T-helper 9 cell (primary cell): ENCODE results near the gene AHCYL2.
"Not testable (repeated sequence)": the region's sequence is repeated elsewhere in the genome, so short reads cannot be mapped to it uniquely, and the experiment has no call there.

ENCODE experiments used
- DNase-seq: peaks from one replicate; pipeline ENCODE4 v3.0.0-alpha.2; 2020

AHCYL2 gene

GRCh38 chr7:129385598-129385997 lies 160.8 kb downstream of the AHCYL2 start:
- no peak for DNase-seq

- DNase-seq = no peak
Measured at GRCh38 chr7:129386506-129386905, 161.7 kb downstream of the AHCYL2 start.

- DNase-seq = no peak
Measured at GRCh38 chr7:129387537-129387936, 162.7 kb downstream of the AHCYL2 start.

GRCh38 chr7:129388333-129389098 lies 163.7 kb downstream of the AHCYL2 start:
- DNase-seq = no peak

- DNase-seq = no peak
Measured at GRCh38 chr7:129389829-129390228, 165.0 kb downstream of the AHCYL2 start.

DNA sequence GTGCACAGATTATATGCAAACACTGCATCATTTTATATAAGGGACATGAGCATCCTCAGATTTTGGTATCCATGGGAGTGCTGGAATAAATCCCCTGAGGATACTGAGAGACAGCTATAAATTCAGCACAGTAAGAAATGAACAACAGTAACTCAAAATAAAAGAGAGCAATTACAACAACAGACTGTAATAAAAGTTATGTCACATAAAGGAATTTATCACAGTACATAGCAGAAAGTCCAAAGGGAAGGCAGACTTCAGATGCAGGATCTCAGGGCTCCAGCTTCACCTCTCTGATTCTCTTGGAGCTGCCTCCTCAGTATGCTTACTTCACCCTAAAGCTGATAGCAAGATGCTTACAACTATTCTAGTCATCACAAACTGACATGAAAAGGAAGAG lies 165.5 kb downstream of the AHCYL2 start:
- DNase-seq = no peak

GRCh38 chr7:129391546-129392171 lies 166.8 kb downstream of the AHCYL2 start:
- no peak for DNase-seq

GRCh38 chr7:129393255-129393654 lies 168.4 kb downstream of the AHCYL2 start:
- DNase-seq = no peak

- no peak for DNase-seq
Measured at GRCh38 chr7:129394101-129394500, 169.3 kb downstream of the AHCYL2 start.

DNA sequence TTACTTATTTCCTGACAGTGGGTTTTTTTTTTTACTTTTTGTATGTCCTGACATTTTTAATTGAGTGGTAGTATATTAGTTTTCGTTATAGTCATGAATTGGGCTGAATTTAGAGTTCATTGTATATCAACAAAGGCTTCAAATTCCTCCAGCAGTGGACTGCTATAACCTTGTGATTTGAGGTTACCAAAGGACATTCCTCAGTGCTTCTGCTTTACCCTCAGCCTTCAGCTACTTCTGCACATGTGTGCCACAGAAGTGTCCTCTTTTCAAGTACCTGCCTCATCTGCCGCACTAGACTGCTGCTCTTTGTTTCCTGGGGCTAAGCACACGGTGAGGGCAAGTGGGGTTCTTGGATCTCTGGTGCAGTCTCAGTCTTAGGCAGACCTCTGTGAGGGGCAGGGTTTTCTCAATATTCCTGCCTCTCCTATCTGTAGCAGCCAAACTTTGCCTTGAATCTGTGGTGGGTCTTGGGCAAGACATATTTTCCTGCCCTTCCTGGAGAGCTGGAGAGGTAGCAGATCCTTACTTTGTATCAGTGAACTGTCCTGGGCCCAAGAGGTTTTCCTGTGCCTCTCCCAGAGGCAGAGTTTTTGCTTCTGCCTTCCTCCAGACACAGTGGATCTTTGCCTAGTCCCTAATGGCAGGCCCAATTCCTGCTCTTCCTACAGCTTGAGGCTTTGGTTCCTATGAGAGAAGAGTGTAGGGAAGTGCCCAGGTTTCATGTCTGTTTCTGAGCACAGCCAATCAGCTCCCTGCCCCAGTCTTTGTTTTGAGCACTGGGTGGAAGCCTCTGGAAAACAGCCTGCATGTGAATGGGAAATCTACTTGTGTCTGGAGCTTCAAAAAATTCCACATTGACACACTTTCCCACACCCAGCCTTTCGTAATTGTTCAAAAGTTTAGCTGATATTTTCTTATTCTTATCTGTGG lies 170.4 kb downstream of the AHCYL2 start:
- no peak for DNase-seq

DNA sequence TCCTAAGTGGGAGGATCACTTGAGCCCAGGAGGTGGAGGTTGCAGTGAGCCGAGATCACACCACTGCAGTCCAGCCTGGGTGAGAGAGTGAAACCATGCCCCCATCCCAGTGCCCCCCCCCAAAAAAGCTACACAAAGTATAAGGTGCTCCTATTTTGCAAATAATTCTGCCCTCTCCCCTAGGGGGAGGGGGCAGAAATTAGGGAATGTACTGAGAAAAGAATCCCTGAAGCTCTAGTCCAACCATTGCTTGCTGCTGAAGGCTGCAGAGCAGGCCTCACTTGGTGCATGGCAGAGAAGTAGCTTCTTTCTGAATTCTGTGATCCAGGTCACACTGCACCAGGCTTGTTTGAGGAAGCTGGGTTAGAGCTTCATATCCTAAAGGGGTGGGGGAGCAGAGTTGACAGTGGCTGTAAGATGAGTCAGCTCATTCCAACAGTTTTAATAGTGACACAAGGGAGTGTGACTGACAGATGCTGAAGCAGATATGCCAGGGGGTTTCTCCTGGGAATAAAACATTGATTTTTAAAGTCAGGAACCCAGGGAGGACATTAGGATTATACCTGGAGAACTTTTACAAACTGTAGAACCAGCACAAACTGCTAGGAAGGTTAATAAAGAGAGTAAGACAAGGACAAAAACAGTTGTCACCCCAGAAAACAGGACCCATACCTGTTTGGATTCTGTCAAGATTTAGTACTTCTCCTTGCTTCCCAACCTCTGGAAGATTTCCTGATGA lies 176.6 kb downstream of the AHCYL2 start:
- DNase-seq = no peak

GRCh38 chr7:129401967-129402860 lies 177.4 kb downstream of the AHCYL2 start:
- DNase-seq = no peak

DNA sequence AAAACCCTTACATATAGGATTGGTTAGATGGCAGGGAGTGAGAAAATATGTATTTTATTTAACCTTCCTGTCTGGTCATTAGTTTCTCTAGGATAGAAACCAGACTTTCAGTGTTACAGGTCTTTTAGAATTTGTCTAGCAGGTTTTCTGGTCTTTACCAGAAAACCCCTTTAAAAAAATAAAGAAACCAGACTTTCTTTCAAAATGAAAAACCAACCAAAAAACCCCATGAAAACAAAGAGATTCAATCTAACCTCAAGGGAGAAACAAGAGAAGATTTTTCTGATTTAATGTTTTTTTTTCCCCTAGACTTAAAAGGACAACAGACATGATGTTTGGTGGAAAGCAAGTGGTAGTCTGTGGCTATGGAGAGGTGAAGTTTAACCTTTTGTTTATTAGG lies 180.7 kb downstream of the AHCYL2 start:
- no peak for DNase-seq

DNA sequence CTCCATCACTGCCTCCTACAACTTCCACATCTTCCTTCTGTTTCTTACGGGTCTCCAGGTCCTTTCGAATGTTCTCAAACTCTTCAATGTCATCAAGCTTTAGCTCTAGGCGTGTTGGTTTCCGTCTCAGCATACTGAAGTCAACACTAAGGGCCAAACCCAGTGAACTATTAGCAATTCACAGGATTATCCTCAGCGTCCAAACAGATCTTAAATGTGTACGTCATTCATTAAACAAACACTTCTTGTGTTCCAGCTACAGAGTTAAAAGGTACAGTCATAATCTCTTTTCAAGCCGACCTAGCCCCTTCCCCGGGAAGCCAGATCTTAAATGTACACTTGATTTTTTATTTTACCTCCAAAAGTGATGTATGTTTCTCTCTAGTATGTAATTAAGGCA lies 185.4 kb downstream of the AHCYL2 start:
- DNase-seq = not testable (repeated sequence)

DNA sequence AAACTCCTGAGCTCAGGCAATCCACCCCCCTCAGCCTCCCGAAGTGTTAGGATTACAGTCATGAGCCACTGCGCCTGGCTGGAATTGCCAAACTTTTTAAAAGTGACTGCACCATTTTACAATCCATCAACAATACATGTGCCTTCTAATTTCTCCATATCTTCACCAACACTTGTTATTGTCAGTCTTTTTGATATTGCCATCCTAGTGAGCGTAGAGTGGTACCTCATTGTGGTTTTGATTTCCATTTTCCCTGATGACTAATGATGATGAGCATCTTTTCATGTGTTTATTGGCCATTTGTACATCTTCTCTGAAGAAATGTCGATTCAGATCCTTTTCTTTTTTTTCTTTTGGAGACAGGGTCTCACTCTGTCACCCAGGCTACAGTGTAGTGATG lies 187.7 kb downstream of the AHCYL2 start:
- no peak for DNase-seq

- no peak for DNase-seq
Measured at GRCh38 chr7:129417073-129417472, 192.2 kb downstream of the AHCYL2 start.

GRCh38 chr7:129421717-129422250 lies 197.0 kb downstream of the AHCYL2 start:
- DNase-seq = no peak

DNA sequence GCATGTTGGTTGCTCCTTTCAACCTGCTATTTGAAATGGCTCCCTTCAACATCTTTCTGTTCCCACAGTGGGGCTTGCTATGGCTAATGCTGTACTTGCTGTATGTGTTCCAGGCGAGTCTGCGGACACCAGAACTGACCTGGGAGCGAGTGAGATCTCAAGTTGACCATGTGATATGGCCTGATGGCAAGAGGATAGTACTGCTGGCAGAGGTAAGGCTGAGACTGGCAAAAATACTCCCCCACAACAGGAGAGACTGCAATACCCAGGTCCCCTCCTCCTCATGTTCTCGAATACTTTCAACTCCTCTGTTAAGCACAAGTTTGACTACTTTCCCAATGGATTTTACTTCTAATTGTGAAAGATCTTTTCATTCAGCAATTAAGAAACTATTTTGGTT lies 197.9 kb downstream of the AHCYL2 start:
- no peak for DNase-seq

DNA sequence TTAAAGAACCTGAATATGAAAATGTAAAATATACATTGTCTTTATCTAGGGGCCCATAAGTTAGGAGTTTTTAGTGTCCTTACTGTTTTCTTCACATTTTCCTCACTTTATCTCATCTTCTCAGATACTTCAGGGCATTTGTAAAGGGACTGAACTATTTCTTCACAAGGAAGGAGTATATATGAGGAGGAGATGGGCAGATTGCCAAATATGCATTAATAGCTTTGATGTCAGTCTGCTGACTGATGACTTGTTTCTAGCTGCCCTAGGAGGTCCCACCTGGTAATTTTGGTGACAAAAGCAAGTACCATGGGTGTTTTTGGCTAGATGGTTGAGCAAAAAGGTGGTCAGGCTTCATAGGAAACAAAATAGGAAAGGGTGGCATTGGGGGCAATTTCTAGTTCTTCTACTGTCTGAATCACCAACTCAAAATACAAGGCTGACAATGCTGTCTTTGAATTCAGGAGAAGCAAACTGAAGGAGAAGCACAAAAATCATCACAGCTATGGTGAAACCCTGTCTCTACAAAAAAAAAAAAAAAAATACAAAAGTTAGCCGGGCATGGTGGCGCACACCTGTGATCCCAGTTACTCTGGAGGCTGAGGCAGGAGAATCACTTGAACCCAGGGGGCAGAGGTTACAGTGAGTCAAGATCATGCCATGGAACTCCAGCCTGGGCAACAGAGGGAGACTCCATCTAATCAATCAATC lies 199.0 kb downstream of the AHCYL2 start:
- DNase-seq = no peak

GRCh38 chr7:129426482-129426881 lies 201.7 kb downstream of the AHCYL2 start:
- DNase-seq = no peak
